Activated naive CD8-positive, alpha-beta T cell (primary cell): ENCODE data around the gene C1QTNF9.
"Not testable (repeated sequence)": the region's sequence is repeated elsewhere in the genome, so short reads cannot be mapped to it uniquely, and the experiment has no call there.

Source experiments
- H3K27ac Mint-ChIP-seq: one replicate; pipeline ENCODE4 v1.8.0; 2021; ENCODE audit warnings: mixed read lengths
- H3K27me3 Mint-ChIP-seq: one replicate; pipeline ENCODE4 v1.8.0; 2021; ENCODE audit warnings: mixed read lengths
- H3K36me3 Mint-ChIP-seq: one replicate; pipeline ENCODE4 v1.8.0; 2021; ENCODE audit warnings: mixed read lengths
- H3K4me1 Mint-ChIP-seq: one replicate; pipeline ENCODE4 v1.8.0; 2021; ENCODE audit warnings: low read depth, mixed read lengths
- H3K4me3 Mint-ChIP-seq: one replicate; pipeline ENCODE4 v1.8.0; 2021; ENCODE audit warnings: mild to moderate bottlenecking, mixed read lengths
- H3K9me3 Mint-ChIP-seq: one replicate; pipeline ENCODE4 v1.8.0; 2021; ENCODE audit warnings: low read depth, mixed read lengths

C1QTNF9 gene

DNA sequence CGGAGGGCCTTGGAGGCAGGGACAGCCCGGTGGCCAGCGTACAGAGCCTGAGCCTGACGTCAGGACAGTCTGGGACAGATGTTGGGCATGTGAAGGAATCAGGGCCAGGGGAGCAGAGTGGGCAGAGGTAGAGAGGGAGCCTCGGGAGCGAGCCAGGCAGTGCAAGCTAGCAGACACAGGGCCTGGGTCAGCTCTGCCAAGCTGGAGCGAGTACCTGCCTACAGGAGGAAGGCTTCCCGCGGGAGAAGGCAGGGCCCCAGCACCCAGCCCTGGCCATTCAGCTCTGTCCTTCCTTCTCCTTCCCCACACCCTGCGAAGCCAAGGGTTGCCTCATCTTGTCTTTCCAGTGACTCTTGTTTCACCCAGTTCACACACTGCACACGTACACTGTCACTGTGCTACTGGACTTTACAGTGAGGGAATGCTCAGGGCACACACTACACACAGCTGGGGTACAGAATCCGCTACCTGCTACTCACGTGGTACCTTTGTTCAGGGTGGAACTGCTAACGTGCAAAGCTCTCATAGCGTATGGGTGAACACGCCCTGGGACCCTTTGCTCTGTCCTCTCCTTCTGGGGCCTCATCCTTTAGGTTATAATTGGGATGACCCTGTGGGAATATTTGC lies 9.8 kb upstream of the C1QTNF9 start:
- H3K4me3 Mint-ChIP-seq = no peak overlapping the region
- H3K9me3 Mint-ChIP-seq = no peaks in the 10 kb centered on the region
- H3K27ac Mint-ChIP-seq = peak overlapping the region; percentile 28
- peaks cover 10% of the 10 kb centered on the region for H3K36me3 Mint-ChIP-seq
- no peaks in the 10 kb centered on the region for H3K27me3 Mint-ChIP-seq
- no peaks in the 10 kb centered on the region for H3K4me1 Mint-ChIP-seq

DNA sequence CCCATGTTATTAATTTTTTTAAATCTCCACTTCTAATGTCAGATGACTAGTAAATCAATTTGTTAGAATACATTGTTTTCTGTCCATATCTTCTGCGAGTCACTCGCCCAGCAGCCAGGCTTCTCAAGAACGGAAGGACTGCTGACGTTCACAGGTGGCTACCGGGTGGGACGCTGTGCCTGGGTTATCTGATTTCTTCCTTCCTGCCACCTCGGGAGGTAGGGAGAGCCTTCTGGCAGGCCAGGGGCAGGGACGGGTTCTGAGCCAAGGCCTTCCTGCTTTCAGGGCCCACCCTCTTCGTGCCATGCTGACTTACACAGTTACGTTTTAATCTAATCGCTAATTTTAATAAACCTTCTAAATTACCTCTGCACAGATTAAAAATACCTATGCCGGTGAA lies 7.9 kb upstream of the C1QTNF9 start:
- Mint-ChIP-seq H3K4me3 (no peak overlapping the region), H3K27me3 (no peaks in the 10 kb centered on the region), H3K4me1 (no peaks in the 10 kb centered on the region), H3K36me3 (peaks cover 14% of the 10 kb centered on the region), H3K9me3 (no peaks in the 10 kb centered on the region), H3K27ac (peak overlapping the region; percentile 72)

GRCh38 chr13:24301911-24302310 lies 7.5 kb upstream of the C1QTNF9 start:
- H3K36me3 Mint-ChIP-seq = peaks cover 14% of the 10 kb centered on the region
- no peaks in the 10 kb centered on the region for H3K27me3 Mint-ChIP-seq
- no peaks in the 10 kb centered on the region for H3K9me3 Mint-ChIP-seq
- no peak overlapping the region for H3K4me3 Mint-ChIP-seq
- no peaks in the 10 kb centered on the region for H3K4me1 Mint-ChIP-seq
- no peak overlapping the region for H3K27ac Mint-ChIP-seq

- H3K9me3 Mint-ChIP-seq = no peaks in the 10 kb centered on the region
- no peak overlapping the region for H3K27ac Mint-ChIP-seq
- peaks cover 14% of the 10 kb centered on the region for H3K36me3 Mint-ChIP-seq
- no peaks in the 10 kb centered on the region for H3K4me1 Mint-ChIP-seq
- no peaks in the 10 kb centered on the region for H3K27me3 Mint-ChIP-seq
- H3K4me3 Mint-ChIP-seq = no peak overlapping the region
Observed at GRCh38 chr13:24304620-24305019, 4.8 kb upstream of the C1QTNF9 start.

GRCh38 chr13:24306632-24307031 lies 2.7 kb upstream of the C1QTNF9 start:
- no peak overlapping the region for H3K27ac Mint-ChIP-seq
- H3K4me3 Mint-ChIP-seq = no peak overlapping the region
- no peaks in the 10 kb centered on the region for H3K9me3 Mint-ChIP-seq
- H3K36me3 Mint-ChIP-seq = peaks cover 10% of the 10 kb centered on the region
- H3K27me3 Mint-ChIP-seq = no peaks in the 10 kb centered on the region
- no peaks in the 10 kb centered on the region for H3K4me1 Mint-ChIP-seq

GRCh38 chr13:24307211-24308067 lies 1.9 kb upstream of the C1QTNF9 start:
- H3K27me3 Mint-ChIP-seq = no peaks in the 10 kb centered on the region
- no peak overlapping the region for H3K27ac Mint-ChIP-seq

GRCh38 chr13:24308068-24308445 lies 1.3 kb upstream of the C1QTNF9 start:
- Mint-ChIP-seq H3K36me3 (peaks cover 7% of the 10 kb centered on the region), H3K9me3 (no peaks in the 10 kb centered on the region), H3K27me3 (no peaks in the 10 kb centered on the region), H3K4me3 (no peak overlapping the region), H3K27ac (no peak overlapping the region), H3K4me1 (no peaks in the 10 kb centered on the region)

More at GRCh38 chr13:24307211-24308067, 1.9 kb upstream of the C1QTNF9 start:
- H3K4me1 Mint-ChIP-seq = no peaks in the 10 kb centered on the region
- peaks cover 9% of the 10 kb centered on the region for H3K36me3 Mint-ChIP-seq
- H3K9me3 Mint-ChIP-seq = no peaks in the 10 kb centered on the region
- no peak overlapping the region for H3K4me3 Mint-ChIP-seq

DNA sequence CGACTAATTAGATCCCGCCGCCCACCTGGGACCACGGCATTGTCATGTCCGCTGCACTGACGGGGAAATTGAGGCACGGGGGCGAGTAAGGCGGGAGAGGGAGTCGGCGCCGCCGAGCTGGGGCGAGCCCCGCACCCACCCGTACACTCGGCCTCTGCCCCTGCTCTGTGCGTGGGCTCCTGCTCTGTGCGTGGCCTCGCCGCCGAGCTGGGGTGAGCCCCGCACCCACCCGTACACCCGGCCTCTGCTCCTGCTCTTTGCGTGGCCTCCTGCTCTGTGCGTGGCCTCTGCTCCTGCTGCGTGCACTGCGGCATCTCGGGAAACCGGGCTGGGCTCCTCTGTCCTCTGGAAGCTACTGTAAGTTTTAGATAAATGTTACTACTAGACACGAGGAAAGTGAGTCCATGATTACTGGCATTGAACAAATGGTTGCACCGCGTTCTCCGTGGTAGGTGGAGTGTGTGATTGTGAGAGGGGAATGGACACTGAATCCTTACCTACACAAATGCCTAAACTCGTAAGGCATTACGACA lies 826 bp upstream of the C1QTNF9 start:
- H3K36me3 Mint-ChIP-seq = peaks cover 5% of the 10 kb centered on the region
- no peaks in the 10 kb centered on the region for H3K9me3 Mint-ChIP-seq
- no peaks in the 10 kb centered on the region for H3K4me1 Mint-ChIP-seq
- H3K27ac Mint-ChIP-seq = no peak overlapping the region
- H3K27me3 Mint-ChIP-seq = no peaks in the 10 kb centered on the region
- no peak overlapping the region for H3K4me3 Mint-ChIP-seq

GRCh38 chr13:24313439-24313838 lies 4.1 kb downstream of the C1QTNF9 start:
- peaks cover 2% of the 10 kb centered on the region for H3K36me3 Mint-ChIP-seq
- no peak overlapping the region for H3K27ac Mint-ChIP-seq
- H3K4me1 Mint-ChIP-seq = no peaks in the 10 kb centered on the region
- H3K27me3 Mint-ChIP-seq = no peaks in the 10 kb centered on the region
- no peak overlapping the region for H3K4me3 Mint-ChIP-seq
- H3K9me3 Mint-ChIP-seq = no peaks in the 10 kb centered on the region

- H3K4me1 Mint-ChIP-seq, H3K36me3 Mint-ChIP-seq, H3K4me3 Mint-ChIP-seq, H3K27me3 Mint-ChIP-seq, H3K9me3 Mint-ChIP-seq, H3K27ac Mint-ChIP-seq: not testable (repeated sequence)
Observed at GRCh38 chr13:24317835-24318234, 8.5 kb downstream of the C1QTNF9 start.

DNA sequence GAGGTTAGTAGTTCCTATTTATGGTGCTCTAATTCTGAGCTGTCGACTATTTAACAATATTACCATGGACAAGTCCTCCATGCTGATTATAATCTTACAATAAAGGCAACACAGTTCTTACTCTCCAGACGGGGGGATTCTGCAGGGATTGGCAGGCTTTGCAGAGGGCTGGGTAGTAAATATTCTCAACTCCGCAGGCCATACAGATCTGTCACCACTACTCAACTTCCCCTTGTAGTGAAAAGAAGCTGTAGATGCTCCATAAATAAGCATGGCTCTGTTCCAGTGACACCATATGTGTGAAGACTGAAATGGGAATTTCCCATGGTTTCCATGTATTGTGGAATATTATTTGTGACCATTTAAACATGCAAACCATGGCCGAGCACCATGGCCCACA lies 9.5 kb downstream of the C1QTNF9 start:
- H3K36me3 Mint-ChIP-seq, H3K27me3 Mint-ChIP-seq, H3K27ac Mint-ChIP-seq, H3K4me1 Mint-ChIP-seq, H3K4me3 Mint-ChIP-seq, H3K9me3 Mint-ChIP-seq: not testable (repeated sequence)

GRCh38 chr13:24319641-24320040 lies 10.3 kb downstream of the C1QTNF9 start:
- not testable (repeated sequence) for H3K36me3 Mint-ChIP-seq, H3K27me3 Mint-ChIP-seq, H3K4me3 Mint-ChIP-seq, H3K9me3 Mint-ChIP-seq, H3K4me1 Mint-ChIP-seq, H3K27ac Mint-ChIP-seq

DNA sequence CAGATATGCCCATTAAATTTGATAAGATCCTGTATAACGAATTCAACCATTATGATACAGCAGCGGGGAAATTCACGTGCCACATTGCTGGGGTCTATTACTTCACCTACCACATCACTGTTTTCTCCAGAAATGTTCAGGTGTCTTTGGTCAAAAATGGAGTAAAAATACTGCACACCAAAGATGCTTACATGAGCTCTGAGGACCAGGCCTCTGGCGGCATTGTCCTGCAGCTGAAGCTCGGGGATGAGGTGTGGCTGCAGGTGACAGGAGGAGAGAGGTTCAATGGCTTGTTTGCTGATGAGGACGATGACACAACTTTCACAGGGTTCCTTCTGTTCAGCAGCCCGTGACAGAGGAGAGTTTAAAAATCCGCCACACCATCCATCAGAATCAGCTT lies 12.0 kb downstream of the C1QTNF9 start:
- not testable (repeated sequence) for H3K27ac Mint-ChIP-seq, H3K36me3 Mint-ChIP-seq, H3K4me3 Mint-ChIP-seq, H3K4me1 Mint-ChIP-seq, H3K9me3 Mint-ChIP-seq
- H3K27me3 Mint-ChIP-seq = peaks cover 15% of the 10 kb centered on the region

DNA sequence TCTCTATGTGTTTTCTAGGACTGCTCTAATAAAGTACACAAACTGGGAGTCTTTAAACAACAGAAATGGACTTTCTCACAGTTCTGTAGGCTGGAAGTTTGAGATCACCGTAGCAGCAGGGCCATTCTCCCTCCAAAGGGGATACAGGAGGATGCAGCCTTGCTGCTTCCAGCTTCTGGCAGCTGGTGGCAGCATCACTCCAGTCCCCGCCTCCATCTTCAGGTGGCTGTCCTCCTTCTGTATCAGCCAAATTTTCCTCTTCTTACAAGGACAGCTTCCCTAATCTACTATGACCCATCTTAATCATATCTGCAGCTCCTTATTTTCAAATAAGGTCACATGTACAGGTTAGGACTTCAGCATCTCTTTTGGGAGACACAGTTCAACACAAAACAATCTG lies 13.1 kb downstream of the C1QTNF9 start:
- H3K4me1 Mint-ChIP-seq, H3K36me3 Mint-ChIP-seq, H3K27ac Mint-ChIP-seq, H3K9me3 Mint-ChIP-seq, H3K4me3 Mint-ChIP-seq: not testable (repeated sequence)
- peaks cover 18% of the 10 kb centered on the region for H3K27me3 Mint-ChIP-seq

GRCh38 chr13:24323036-24323738 lies 13.8 kb downstream of the C1QTNF9 start:
- H3K4me1 Mint-ChIP-seq = peaks cover 2% of the 10 kb centered on the region
- no peaks in the 10 kb centered on the region for H3K9me3 Mint-ChIP-seq
- H3K27ac Mint-ChIP-seq = no peak overlapping the region
- H3K36me3 Mint-ChIP-seq = peaks cover 2% of the 10 kb centered on the region
- H3K27me3 Mint-ChIP-seq = peaks cover 18% of the 10 kb centered on the region
- H3K4me3 Mint-ChIP-seq = no peak overlapping the region
